Activated naive CD4-positive, alpha-beta T cell treated with anti-CD3 and anti-CD28 coated beads, Interleukin-2, amount 50 U/mL, for 72 hours (primary cell): ENCODE measurements around the gene CFAP68. TPM values are rescaled to one million over a fixed set of nuclear protein-coding genes. Genes with fewer than 3 reads are reported as not detected.
"Not testable (repeated sequence)": the region's sequence is repeated elsewhere in the genome, so short reads cannot be mapped to it uniquely, and the experiment has no call there.

Source experiments
- ATAC-seq, 2 donors: fragments of 150-1000 bp; cut with Tn5 transposase; 2 replicates each; pipeline ENCODE4 v1.10.0; 2021; ENCODE audit warnings: mild to moderate bottlenecking in 2 of 2, moderate library complexity in 2 of 2
- DNase-seq, 2 donors: peaks; one replicate each; pipeline ENCODE4 v3.0.0; 2021 to 2022; ENCODE audit warnings: low spot score in 2 of 2
- H3K27ac Mint-ChIP-seq, 2 donors: one replicate each; pipeline ENCODE4 v1.8.0; 2022; ENCODE audit warnings: mild to moderate bottlenecking in 2 of 2, mixed read lengths in 2 of 2
- H3K36me3 Mint-ChIP-seq, 2 donors: one replicate each; pipeline ENCODE4 v1.8.0; 2022; ENCODE audit warnings: mixed read lengths in 2 of 2
- H3K9me3 Mint-ChIP-seq, 2 donors: one replicate each; pipeline ENCODE4 v1.8.0; 2022; ENCODE audit warnings: mixed read lengths in 2 of 2
- total RNA-seq, 2 donors: library from RNA; stranded (reverse); gene quantifications; one replicate each; pipeline ENCODE4 v1.2.3, GENCODE V29; 2022

The CFAP68 gene
- total RNA-seq, 2 donors from 2014 or later: 30.8 to 35.7 TPM

- ATAC-seq (no peak), DNase-seq (no peak)
- Mint-ChIP-seq H3K27ac (no peak overlapping the region), H3K9me3 (no peaks in the 10 kb centered on the region), H3K36me3 (peaks cover 9% of the 10 kb centered on the region in 2 donors)
These were observed 27.7 kb upstream of the CFAP68 start for GRCh38 chr11:111851636-111852035.

DNA sequence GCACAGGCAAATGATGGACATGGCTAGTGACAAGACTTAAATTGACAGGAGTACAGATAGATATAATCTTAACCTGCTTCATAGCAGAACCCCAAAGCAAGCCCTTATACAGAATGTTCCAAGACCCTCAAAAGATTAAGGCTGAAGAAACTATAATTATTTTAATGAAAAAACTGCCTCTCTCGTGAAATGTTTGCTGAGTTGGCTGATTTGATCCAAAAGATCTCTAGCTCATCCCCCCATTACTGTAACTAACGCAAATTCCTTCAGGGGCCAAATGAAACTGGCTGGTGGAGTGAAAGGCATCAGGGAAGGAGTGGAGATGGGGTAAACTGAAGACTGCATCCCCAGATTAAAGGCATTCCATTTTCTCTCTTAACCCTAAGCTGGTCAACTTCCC, 27.2 kb upstream of the CFAP68 start:
- H3K27ac Mint-ChIP-seq: no peak overlapping the region
- no peaks in the 10 kb centered on the region for H3K9me3 Mint-ChIP-seq
- peaks cover 9% of the 10 kb centered on the region in 2 donors for H3K36me3 Mint-ChIP-seq
- ATAC-seq: no peak
- no peak for DNase-seq

GRCh38 chr11:111855506-111855905, 23.8 kb upstream of the CFAP68 start:
- DNase-seq (no peak), ATAC-seq (no peak)
- H3K9me3 Mint-ChIP-seq: no peaks in the 10 kb centered on the region
- peak overlapping the region in 1 of 2 donors; percentile 27 for H3K27ac Mint-ChIP-seq
- peaks cover 14% of the 10 kb centered on the region in 2 donors for H3K36me3 Mint-ChIP-seq

GRCh38 chr11:111860257-111860656, 19.1 kb upstream of the CFAP68 start:
- Mint-ChIP-seq H3K9me3 (no peaks in the 10 kb centered on the region), H3K36me3 (peaks cover 6 to 18% of the 10 kb centered on the region in 2 donors), H3K27ac (no peak overlapping the region)
- DNase-seq (no peak), ATAC-seq (no peak)

- Mint-ChIP-seq H3K27ac (peak overlapping the region in 1 of 2 donors; percentile 93), H3K9me3 (no peaks in the 10 kb centered on the region), H3K36me3 (peaks cover 10 to 34% of the 10 kb centered on the region in 2 donors)
- no peak for DNase-seq
- ATAC-seq: no peak
These were observed 9.2 kb upstream of the CFAP68 start for GRCh38 chr11:111870113-111870512.

DNA sequence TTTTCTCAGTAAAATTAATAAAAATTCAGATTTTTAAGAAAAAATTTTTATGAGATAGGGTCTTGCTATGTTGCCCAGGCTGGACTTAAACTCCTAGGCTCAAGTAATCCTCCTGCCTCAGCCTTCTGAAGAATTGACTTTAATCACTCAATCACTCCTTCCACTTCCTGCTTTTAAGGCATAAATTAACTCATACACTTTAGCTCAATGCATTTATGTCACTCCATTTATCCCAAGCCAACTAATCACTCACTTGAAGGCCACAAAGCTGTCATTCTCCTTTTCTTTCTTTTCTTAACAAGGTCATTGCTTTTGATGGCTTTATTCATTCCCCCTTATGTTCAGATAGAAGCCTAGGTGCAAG, 8.8 kb upstream of the CFAP68 start:
- ATAC-seq: peak; percentile 6 to 24
- H3K27ac Mint-ChIP-seq: peak overlapping the region; percentile 90 to 93
- DNase-seq: no peak
- H3K36me3 Mint-ChIP-seq: peaks cover 10 to 31% of the 10 kb centered on the region in 2 donors
- no peaks in the 10 kb centered on the region for H3K9me3 Mint-ChIP-seq

DNA sequence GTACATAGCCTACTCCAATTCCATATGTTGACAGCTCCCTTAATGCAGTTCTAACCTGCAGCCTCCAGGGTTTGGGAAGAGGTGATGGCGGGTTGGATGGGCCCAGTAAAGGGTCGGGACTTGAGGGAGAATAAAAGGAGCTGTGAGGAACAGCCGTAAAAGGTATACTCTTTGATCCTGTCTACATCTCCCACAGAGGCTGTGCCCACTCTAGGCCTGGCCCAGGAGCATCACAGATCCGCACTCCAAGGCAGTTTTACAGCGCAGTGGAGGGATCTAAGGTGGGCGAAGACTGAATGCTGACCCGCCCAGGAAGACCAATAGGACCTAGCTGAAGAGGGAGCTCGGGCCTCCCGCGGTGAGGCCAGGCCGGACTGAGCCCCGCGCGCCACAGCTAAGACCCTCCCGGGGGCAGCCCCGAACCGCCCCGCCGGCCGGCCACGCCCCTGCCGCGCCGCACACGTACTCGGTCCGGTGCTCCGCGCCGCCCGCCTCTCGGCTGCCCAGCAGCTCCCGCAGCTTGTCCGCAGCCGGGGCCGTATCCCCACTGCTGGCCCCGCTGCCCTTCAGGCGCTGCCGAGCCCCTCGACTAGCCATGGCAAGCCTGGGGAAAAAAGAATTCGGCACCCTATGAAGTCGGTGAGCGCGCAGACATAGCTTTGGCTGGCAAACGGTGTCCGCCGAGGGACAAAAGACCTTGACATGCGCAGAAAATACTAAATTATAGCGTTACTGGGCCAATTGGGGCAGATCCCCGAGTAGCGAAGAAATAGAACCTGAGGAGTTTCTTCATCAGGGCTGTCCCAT, 8.3 kb upstream of the CFAP68 start, which contains the start of gene ALG9:
Gene ALG9 (minus strand): TSS at position 696 of the 807 bp plus-strand sequence. CDS start 99 bp downstream, at position 597.
- DNase-seq (peak; percentile 81 to 91), ATAC-seq (peak; percentile 94 to 95)
- Mint-ChIP-seq H3K9me3 (no peaks in the 10 kb centered on the region), H3K36me3 (peaks cover 10 to 31% of the 10 kb centered on the region in 2 donors), H3K27ac (peak within 1 kb of the TSS; percentile 90 to 93)

DNA sequence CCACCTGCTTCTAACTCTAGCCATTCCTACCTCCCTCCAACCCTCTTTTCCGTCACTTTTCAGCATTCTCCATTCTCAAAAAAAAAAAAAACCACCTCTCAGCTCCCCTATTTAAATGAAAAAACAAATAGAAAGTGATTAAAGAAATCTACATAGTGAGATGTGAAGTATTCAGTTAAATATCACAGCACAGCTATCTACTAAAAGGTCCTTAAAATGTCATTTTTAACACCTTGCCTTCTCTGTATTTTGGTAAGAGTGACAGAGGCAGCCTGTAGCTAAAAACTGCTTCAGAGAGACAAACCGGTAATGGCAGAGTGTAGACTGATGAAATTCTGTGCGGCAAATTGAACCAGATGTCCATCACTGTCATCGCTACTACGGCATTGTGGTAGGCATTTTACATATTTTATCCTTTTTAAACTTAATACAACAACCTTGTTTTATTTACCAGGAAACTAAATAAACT, 7.6 kb upstream of the CFAP68 start:
- no peak for ATAC-seq
- H3K36me3 Mint-ChIP-seq: peaks cover 10 to 24% of the 10 kb centered on the region in 2 donors

GRCh38 chr11:111878385-111878848, 924 bp upstream of the CFAP68 start:
- no peak for ATAC-seq
- Mint-ChIP-seq H3K27ac (peak overlapping the region; percentile 98 to 100), H3K36me3 (peaks cover 8 to 15% of the 10 kb centered on the region in 2 donors), H3K9me3 (peaks cover 0 to 4% of the 10 kb centered on the region in 2 donors)
- no peak for DNase-seq

More for the DNA sequence above, 7.6 kb upstream of the CFAP68 start:
- Mint-ChIP-seq H3K9me3 (no peaks in the 10 kb centered on the region), H3K27ac (peak overlapping the region; percentile 67 to 93)
- DNase-seq: no peak

DNA sequence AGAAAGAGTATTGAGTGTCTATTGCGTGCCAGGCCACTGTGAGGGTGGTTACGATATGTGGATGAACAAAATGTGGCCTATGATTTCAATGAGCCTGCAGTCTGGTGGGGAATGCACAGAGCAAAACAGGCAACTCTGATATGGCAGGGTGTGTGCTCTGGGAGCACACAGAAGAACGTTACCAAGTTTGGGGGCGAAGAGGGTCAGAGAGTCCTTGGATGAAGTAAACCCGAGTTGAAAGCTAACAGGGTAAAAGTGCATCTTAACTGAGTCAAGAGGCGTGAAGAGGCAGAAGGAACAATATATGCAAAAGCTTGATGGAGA, 258 bp downstream of the CFAP68 start:
- Mint-ChIP-seq H3K36me3 (peaks cover 8 to 15% of the 10 kb centered on the region in 2 donors), H3K27ac (peak overlapping the region; percentile 98 to 100), H3K9me3 (peaks cover 0 to 4% of the 10 kb centered on the region in 2 donors)
- ATAC-seq: peak; percentile 3 to 5
- DNase-seq: no peak

- ATAC-seq (no peak), DNase-seq (no peak)
- H3K27ac Mint-ChIP-seq: no peak overlapping the region
- peaks cover 8 to 15% of the 10 kb centered on the region in 2 donors for H3K36me3 Mint-ChIP-seq
- H3K9me3 Mint-ChIP-seq: peaks cover 0 to 4% of the 10 kb centered on the region in 2 donors
These were observed 2.9 kb downstream of the CFAP68 start for GRCh38 chr11:111882202-111882601.

GRCh38 chr11:111885053-111885452, 5.7 kb downstream of the CFAP68 start:
- not testable (repeated sequence) for H3K36me3 Mint-ChIP-seq, H3K9me3 Mint-ChIP-seq, ATAC-seq, DNase-seq, H3K27ac Mint-ChIP-seq

DNA sequence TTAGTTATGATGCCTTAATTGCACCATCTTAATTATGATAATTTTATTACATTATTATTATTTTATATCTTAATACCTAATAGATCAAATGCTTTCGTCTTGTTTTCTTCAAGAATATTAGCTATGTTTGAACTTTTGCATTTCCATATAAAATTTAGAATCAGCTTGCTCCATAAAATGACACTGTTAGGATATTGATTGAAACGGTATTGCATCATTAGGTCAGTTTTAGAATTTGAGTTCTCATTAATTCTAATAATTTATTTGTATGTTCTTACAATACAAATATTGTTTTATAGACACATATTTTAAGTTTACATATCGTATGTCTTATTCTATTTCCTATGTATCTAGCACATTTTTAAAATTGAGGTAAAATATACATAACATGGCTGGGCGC, 6.7 kb downstream of the CFAP68 start:
- no peak for ATAC-seq
- Mint-ChIP-seq H3K36me3 (no peaks in the 10 kb centered on the region), H3K27ac (no peak overlapping the region), H3K9me3 (no peaks in the 10 kb centered on the region)
- DNase-seq: no peak

GRCh38 chr11:111886844-111887243, 7.5 kb downstream of the CFAP68 start:
- Mint-ChIP-seq H3K36me3 (no peaks in the 10 kb centered on the region), H3K27ac (no peak overlapping the region)
- no peak for DNase-seq

DNA sequence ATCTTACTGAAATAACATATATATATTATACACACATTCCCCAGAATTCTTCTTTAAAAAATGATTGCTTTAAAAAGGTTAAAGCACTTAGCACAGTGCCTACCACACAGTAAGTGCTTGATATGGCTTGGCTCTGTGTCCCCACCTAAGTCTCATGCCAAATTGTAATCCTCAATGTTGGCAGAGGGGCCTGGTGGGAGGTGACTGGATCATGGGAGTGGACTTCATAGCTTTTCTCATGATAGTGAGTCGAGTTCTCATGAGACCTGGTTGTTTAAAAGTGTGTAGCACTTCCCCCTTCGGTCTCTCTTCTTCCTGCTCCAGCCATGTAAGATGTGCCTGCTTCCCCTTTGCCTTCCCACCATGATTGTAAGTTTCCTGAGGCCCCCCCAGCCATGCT, 26.1 kb downstream of the CFAP68 start:
- Mint-ChIP-seq H3K9me3 (no peaks in the 10 kb centered on the region), H3K27ac (no peak overlapping the region), H3K36me3 (peaks cover 0 to 5% of the 10 kb centered on the region in 2 donors)
- ATAC-seq: no peak
- DNase-seq: no peak

More at GRCh38 chr11:111886844-111887243, 7.5 kb downstream of the CFAP68 start:
- ATAC-seq: no peak
- no peaks in the 10 kb centered on the region for H3K9me3 Mint-ChIP-seq

GRCh38 chr11:111906680-111907079, 27.3 kb downstream of the CFAP68 start:
- ATAC-seq (no peak), DNase-seq (no peak)
- no peaks in the 10 kb centered on the region for H3K9me3 Mint-ChIP-seq
- no peak overlapping the region for H3K27ac Mint-ChIP-seq
- peaks cover 0 to 5% of the 10 kb centered on the region in 2 donors for H3K36me3 Mint-ChIP-seq

DNA sequence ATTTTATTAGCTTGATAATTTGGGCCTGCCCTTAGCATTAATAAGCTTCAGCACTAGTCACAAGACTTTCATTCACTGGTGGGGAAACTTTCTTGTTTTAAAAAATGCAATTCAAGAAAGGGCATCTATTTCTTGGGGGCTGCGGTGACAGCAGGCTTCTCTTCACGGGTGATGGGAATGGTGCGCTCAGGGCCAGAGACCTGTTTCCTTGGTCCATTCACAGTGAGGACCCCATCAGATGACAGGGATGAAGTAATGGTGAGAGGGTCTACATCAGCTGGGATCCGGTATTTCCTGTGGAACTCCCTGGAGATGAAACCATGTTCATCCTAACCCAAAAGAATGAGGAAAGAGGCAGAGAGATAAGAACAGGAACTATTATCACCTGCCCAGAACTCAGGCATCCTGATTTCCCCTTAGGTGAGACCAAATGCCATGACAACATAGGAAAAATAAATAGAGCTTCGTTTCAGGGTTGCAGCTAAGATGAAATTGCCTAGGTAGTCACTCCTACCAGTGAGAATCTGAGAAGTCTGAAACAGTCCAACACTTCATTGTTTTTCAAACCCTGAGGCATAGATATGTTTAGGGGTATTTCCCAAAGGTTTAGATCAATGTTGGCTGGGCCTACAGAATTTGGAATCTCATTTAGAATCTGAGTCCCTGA, 29.4 kb downstream of the CFAP68 start:
- H3K36me3 Mint-ChIP-seq: peaks cover 0 to 5% of the 10 kb centered on the region in 2 donors
- no peaks in the 10 kb centered on the region for H3K9me3 Mint-ChIP-seq
- no peak for ATAC-seq

More for the DNA sequence above, 29.4 kb downstream of the CFAP68 start:
- no peak for DNase-seq
- H3K27ac Mint-ChIP-seq: no peak overlapping the region
